K562 (cell line): ENCODE results near the gene GBX1. TPM values are rescaled to one million over a fixed set of nuclear protein-coding genes. Genes with fewer than 3 reads are reported as not detected.

Experiments
- ATAC-seq: fragments of 200-7000 bp; cut with Tn5 transposase; 3 replicates; pipeline ENCODE4 v1.9.1; 2020; ENCODE audit warnings: moderate library complexity
- BruUV-seq: library from RNA; stranded (reverse); fragments of 400-500 nt; replicated peaks from 2 replicates; lab custom pipeline; 2021; lab: Mats Ljungman, UMichigan
- CTCF ChIA-PET: fragments of 300-600 bp; formaldehyde crosslinking; extraction: SDS; loops from one replicate; lab custom pipeline; 2021; ENCODE audit warnings: low intra/inter-chr PET ratio; lab: Yijun Ruan, JAX
- POLR2A ChIA-PET: fragments of 300-600, 350-650 bp; sonication (Branson Sonifier 250); formaldehyde crosslinking; extraction: SDS; loops from one replicate; lab custom pipeline; 2021; ENCODE audit warnings: antibody characterized with exemption, inconsistent platforms; lab: Yijun Ruan, JAX
- DNase-seq, 4 experiments: peaks; one replicate each; pipeline versions ENCODE4 v3.0.0 to v3.0.0-alpha.2; 2011 to 2018; ENCODE audit warnings: low spot score in 3 of 4, mixed read lengths in 3 of 4; ENCODE audit errors: extremely low read depth in 1 of 4
- FAIRE-seq: peaks from 2 replicates; lab custom pipeline; 2011; peaks lifted over from hg19 to GRCh38; lab: Jason Lieb, UNC
- H2AFZ ChIP-seq: 2 replicates; pipeline ENCODE4 v1.6.0; 2011; ENCODE audit warnings: low read depth, low read length, control low read depth, inconsistent platforms
- H3K27ac ChIP-seq: fragments of 200-600 bp; 3 replicates; pipeline ENCODE4 v1.8.0; 2011; ENCODE audit warnings: low read depth, mild to moderate bottlenecking, control low read depth, inconsistent platforms, low read length, moderate library complexity, mixed read lengths; ENCODE audit errors: extremely low read depth
- H3K27me3 ChIP-seq, 2 experiments: fragments of 300-600 bp in 1 of 2; 2 replicates in 1 of 2; 3 replicates in 1 of 2; pipeline versions ENCODE4 v1.6.0 to v1.8.0; 2011; ENCODE audit warnings: inconsistent platforms in 2 of 2, low read length in 2 of 2, mild to moderate bottlenecking in 1 of 2, mixed read lengths in 1 of 2, moderate library complexity in 1 of 2; ENCODE audit not compliant: control insufficient read depth in 2 of 2, insufficient read depth in 2 of 2
- H3K36me3 ChIP-seq: fragments of 300-600 bp; 3 replicates; pipeline ENCODE4 v1.8.0; 2011; ENCODE audit warnings: mild to moderate bottlenecking, low read length, inconsistent platforms; ENCODE audit not compliant: control insufficient read depth, insufficient read depth
- H3K4me1 ChIP-seq, 2 experiments: fragments of 200-600 bp in 1 of 2; replicated peaks in 1 of 2; 2 replicates in 1 of 2; 3 replicates in 1 of 2; pipeline versions ENCODE4 v1.5.1 to v1.8.0; 2011; ENCODE audit warnings: inconsistent platforms in 2 of 2, low read length in 2 of 2, mild to moderate bottlenecking in 1 of 2, mixed read lengths in 1 of 2, moderate library complexity in 1 of 2; ENCODE audit not compliant: control insufficient read depth in 2 of 2, insufficient read depth in 2 of 2
- H3K4me2 ChIP-seq: 2 replicates; pipeline ENCODE4 v1.6.1; 2011; ENCODE audit warnings: low read length, control low read depth, inconsistent platforms, mixed read lengths; ENCODE audit not compliant: insufficient read depth
- H3K4me3 ChIP-seq: fragments of 200-600 bp; sonication (generic), shearing (Covaris generic); 2 replicates; pipeline ENCODE4 v1.5.1; 2016; ENCODE audit warnings: control low read depth, inconsistent platforms
- H3K79me2 ChIP-seq: fragments of 200-600 bp; 3 replicates; pipeline ENCODE4 v1.8.0; 2011; ENCODE audit warnings: low read length, inconsistent platforms; ENCODE audit not compliant: control insufficient read depth, insufficient read depth
- H3K9ac ChIP-seq, 2 experiments: 2 replicates each; pipeline versions ENCODE4 v1.6.0 to v1.6.1; 2011; ENCODE audit warnings: low read depth in 2 of 2, low read length in 2 of 2, control low read depth in 1 of 2, inconsistent platforms in 1 of 2, mild to moderate bottlenecking in 1 of 2, mixed read lengths in 1 of 2; ENCODE audit not compliant: insufficient read depth in 1 of 2
- H3K9me1 ChIP-seq: one replicate; pipeline ENCODE4 v1.6.0; 2011; ENCODE audit warnings: inconsistent platforms, mild to moderate bottlenecking, low read length, moderate library complexity; ENCODE audit not compliant: control insufficient read depth, insufficient read depth
- H3K9me3 ChIP-seq: replicated peaks from 2 replicates; pipeline ENCODE4 v1.5.1; 2011; ENCODE audit warnings: low read depth, low read length, inconsistent platforms; ENCODE audit not compliant: control insufficient read depth, insufficient read depth
- H4K20me1 ChIP-seq: replicated peaks from 2 replicates; pipeline ENCODE4 v1.6.1; 2011; ENCODE audit warnings: low read length, inconsistent platforms, mixed read lengths; ENCODE audit not compliant: control insufficient read depth, insufficient read depth
- TAF15 ChIP-seq: fragments of 200-400 bp; formaldehyde crosslinking; IDR thresholded peaks from 2 replicates; pipeline ENCODE4 v1.6.1; 2017; ENCODE audit warnings: mild to moderate bottlenecking, low read depth, low read length, moderate library complexity
- WGBS: fragments of 100-300 bp; shearing (Covaris generic); methylation state at CpG from one replicate; pipeline ENCODE4 v1.1.6; 2016; ENCODE audit warnings: low coverage, mixed read lengths; ENCODE audit not compliant: insufficient coverage; ENCODE audit errors: missing lambda C conversion rate; 5-methylcytosine and 5-hydroxymethylcytosine counted together
- in situ Hi-C: fragments of 300-500 bp; cut with MboI; formaldehyde crosslinking; loops from 4 replicates; pipeline ENCODE4 v1.15.0; 2018; ENCODE audit warnings: inconsistent platforms, mixed read lengths
- intact Hi-C: fragments of 100-400 bp; cut with micrococcal nuclease; formaldehyde crosslinking; loops from 2 replicates; pipeline ENCODE4 v1.14.2; 2022
- polyA plus RNA-seq, 8 experiments: library from polyadenylated mRNA; depleted of rRNA in 4 of 8; stranded (reverse) in 5 of 8; unstranded in 3 of 8; fragments of >200 nt; fragmentation: Nextera tagmentation in 2 of 8; fragmentation: Illumina TruSeq in 1 of 8; extraction: Ambion mirVana in 2 of 8; extraction: Trizol in 1 of 8; gene quantifications; 2 replicates each; pipeline versions ENCODE4 v1.2.1 to v1.2.3, GENCODE V29; 2011 to 2014; ENCODE audit warnings: inconsistent platforms in 1 of 8, missing spikeins in 1 of 8
- total RNA-seq, 7 experiments: library from RNA; depleted of rRNA in 6 of 7; stranded (reverse); fragments of >200 nt in 6 of 7; fragmentation: Illumina TruSeq in 2 of 7; extraction: Trizol in 2 of 7; gene quantifications; 2 replicates each; pipeline versions ENCODE4 v1.2.1 to v1.2.3, GENCODE V29; 2011 to 2021; ENCODE audit warnings: low replicate concordance in 1 of 7
- TF ChIP-seq, protein P1 (sequence below): fragments of 450-650 bp; IDR thresholded peaks from 2 replicates; pipeline ENCODE4 v1.6.1; 2016; ENCODE audit warnings: low read depth

GBX1 gene
- total and polyA plus RNA-seq, 9 of the 15 experiments (the other 6 are each of a cell fraction or from before 2014, with no cell fraction given): not detected

DNA sequence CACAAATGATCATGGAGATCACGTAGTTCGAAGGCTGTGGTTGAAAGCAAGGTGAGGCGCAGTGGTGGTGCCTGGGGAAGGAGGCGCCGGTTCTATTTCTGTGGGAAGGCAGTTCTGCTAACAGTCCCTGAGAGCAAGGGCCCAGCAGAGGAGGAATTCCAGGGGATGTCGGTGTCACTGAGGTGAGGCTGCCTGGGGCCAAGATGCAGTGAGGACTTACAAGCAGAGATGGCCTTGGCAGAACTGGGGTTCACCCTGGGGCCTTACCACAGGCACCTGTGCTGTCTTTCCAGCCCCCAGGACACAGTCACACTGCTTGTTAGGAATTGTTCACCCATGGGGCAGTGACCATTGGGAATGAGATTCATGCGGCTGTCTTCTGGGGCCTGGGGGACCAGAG lies 26.7 kb downstream of the GBX1 start:
- TF ChIP-seq TAF15: 0 out of 2 replicates have a peak, but pooled peaks have one; percentile 32
- TF ChIP-seq, protein P1, sequence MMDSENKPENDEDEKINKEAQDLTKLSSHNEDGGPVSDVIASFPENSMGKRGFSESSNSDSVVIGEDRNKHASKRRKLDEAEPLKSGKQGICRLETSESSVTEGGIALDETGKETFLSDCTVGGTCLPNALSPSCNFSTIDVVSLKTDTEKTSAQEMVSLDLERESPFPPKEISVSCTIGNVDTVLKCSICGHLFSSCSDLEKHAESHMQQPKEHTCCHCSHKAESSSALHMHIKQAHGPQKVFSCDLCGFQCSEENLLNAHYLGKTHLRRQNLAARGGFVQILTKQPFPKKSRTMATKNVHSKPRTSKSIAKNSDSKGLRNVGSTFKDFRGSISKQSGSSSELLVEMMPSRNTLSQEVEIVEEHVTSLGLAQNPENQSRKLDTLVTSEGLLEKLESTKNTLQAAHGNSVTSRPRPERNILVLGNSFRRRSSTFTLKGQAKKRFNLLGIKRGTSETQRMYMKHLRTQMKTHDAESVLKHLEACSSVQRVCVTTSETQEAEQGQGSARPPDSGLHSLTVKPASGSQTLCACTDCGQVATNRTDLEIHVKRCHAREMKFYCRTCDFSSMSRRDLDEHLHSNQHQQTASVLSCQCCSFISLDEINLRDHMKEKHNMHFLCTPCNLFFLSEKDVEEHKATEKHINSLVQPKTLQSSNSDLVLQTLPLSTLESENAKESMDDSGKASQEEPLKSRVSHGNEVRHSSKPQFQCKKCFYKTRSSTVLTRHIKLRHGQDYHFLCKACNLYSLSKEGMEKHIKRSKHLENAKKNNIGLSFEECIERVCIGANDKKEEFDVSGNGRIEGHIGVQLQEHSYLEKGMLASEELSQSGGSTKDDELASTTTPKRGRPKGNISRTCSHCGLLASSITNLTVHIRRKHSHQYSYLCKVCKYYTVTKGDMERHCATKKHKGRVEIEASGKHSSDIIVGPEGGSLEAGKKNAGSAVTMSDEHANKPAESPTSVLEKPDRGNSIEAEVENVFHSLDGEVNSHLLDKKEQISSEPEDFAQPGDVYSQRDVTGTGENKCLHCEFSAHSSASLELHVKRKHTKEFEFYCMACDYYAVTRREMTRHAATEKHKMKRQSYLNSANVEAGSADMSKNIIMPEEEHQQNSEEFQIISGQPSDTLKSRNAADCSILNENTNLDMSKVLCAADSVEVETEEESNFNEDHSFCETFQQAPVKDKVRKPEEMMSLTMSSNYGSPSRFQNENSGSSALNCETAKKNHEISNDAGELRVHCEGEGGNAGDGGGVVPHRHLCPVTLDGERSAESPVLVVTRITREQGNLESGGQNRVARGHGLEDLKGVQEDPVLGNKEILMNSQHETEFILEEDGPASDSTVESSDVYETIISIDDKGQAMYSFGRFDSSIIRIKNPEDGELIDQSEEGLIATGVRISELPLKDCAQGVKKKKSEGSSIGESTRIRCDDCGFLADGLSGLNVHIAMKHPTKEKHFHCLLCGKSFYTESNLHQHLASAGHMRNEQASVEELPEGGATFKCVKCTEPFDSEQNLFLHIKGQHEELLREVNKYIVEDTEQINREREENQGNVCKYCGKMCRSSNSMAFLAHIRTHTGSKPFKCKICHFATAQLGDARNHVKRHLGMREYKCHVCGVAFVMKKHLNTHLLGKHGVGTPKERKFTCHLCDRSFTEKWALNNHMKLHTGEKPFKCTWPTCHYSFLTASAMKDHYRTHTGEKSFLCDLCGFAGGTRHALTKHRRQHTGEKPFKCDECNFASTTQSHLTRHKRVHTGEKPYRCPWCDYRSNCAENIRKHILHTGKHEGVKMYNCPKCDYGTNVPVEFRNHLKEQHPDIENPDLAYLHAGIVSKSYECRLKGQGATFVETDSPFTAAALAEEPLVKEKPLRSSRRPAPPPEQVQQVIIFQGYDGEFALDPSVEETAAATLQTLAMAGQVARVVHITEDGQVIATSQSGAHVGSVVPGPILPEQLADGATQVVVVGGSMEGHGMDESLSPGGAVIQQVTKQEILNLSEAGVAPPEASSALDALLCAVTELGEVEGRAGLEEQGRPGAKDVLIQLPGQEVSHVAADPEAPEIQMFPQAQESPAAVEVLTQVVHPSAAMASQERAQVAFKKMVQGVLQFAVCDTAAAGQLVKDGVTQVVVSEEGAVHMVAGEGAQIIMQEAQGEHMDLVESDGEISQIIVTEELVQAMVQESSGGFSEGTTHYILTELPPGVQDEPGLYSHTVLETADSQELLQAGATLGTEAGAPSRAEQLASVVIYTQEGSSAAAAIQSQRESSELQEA: no peak
- TF ChIP-seq, all 486 proteins: peak for 1
- Histone ChIP-seq H3K79me2 (no peaks in the 10 kb centered on the region), H3K36me3 (peaks cover 85% of the 10 kb centered on the region), H3K27ac (no peak overlapping the region), H3K4me1 (peaks cover 0 to 38% of the 10 kb centered on the region in 2 experiments; a peak in 2 of 5 replicates), H3K9ac (no peak overlapping the region), H3K9me3 (no peaks in the 10 kb centered on the region), H3K4me2 (no peak overlapping the region), H3K27me3 (no peaks in the 10 kb centered on the region), H4K20me1 (peaks cover 4% of the 10 kb centered on the region; the same call in 1 of the 2 replicates), H3K9me1 (peaks cover 5% of the 10 kb centered on the region), H3K4me3 (no peak overlapping the region), H2AFZ (no peak overlapping the region)
- POLR2A ChIA-PET: interaction anchor here (1.0 to 2.3 kb wide), 2 partner anchors 8 to 60 kb away, joined by 4 to 14 read pairs; partner anchors contain the start of gene FASTK
- ATAC-seq: no peak
- no peak for DNase-seq
- CTCF ChIA-PET: no interaction called here
- in situ Hi-C loops (no loop called here), intact Hi-C loops (no loop called here)
- no peak for FAIRE-seq
- 95% methylated on average over 7 of the region's 7 CpGs for WGBS
- BruUV-seq: no TSS peak
